Stomach (tissue), 9 donors: ENCODE data around the gene LTBP3. TPM values are rescaled to one million over a fixed set of nuclear protein-coding genes. Genes with fewer than 3 reads are reported as not detected.
A peak's percentile ranks its signal among the peaks of the same experiment; 100 is the strongest.

ENCODE experiments used
- DNase-seq, 2 donors: peaks; one replicate each; pipeline versions ENCODE4 v3.0.0 to v3.0.0-alpha.2; 2013 to 2019
- H3K27ac ChIP-seq, 5 donors: fragments of 200-600 bp in 4 of 5; sonication (generic) in 4 of 5; one replicate each; pipeline ENCODE4 v1.5.1; 2013 to 2019; ENCODE audit warnings: mild to moderate bottlenecking in 1 of 5, moderate library complexity in 1 of 5
- H3K27me3 ChIP-seq, 3 donors: fragments of 200-600 bp; sonication (generic); one replicate each; pipeline ENCODE4 v1.5.1; 2017 to 2019; ENCODE audit warnings: mixed run types in 1 of 3
- H3K36me3 ChIP-seq, 4 donors: fragments of 200-600 bp; sonication (generic); 1 replicate in 3 of 4; 2 replicates in 1 of 4; pipeline ENCODE4 v1.5.1; 2016 to 2019
- H3K4me1 ChIP-seq, 4 donors: fragments of 200-600 bp; sonication (generic); one replicate each; pipeline ENCODE4 v1.5.1; 2016 to 2019
- H3K4me3 ChIP-seq, 4 donors: fragments of 200-600 bp; sonication (generic) in 3 of 4; one replicate each; pipeline ENCODE4 v1.5.1; 2016 to 2019; ENCODE audit warnings: mild to moderate bottlenecking in 1 of 4
- H3K9me3 ChIP-seq, 4 donors: fragments of 200-600 bp; sonication (generic); one replicate each; pipeline ENCODE4 v1.5.1; 2016 to 2019
- CTCF ChIP-seq, 7 experiments: fragments of 450-650 bp in 4 of 7; fragments of 200-600 bp in 3 of 7; sonication (generic) in 3 of 7; IDR thresholded peaks; one replicate each; pipeline ENCODE4 v1.5.1; 2016 to 2019; ENCODE audit warnings: antibody characterized with exemption in 7 of 7, control low read depth in 2 of 7, mild to moderate bottlenecking in 1 of 7
- EP300 ChIP-seq: sonication (generic); formaldehyde crosslinking; IDR thresholded peaks from one replicate; pipeline ENCODE4 v1.6.1; 2017; ENCODE audit warnings: antibody characterized with exemption
- POLR2A ChIP-seq, 4 donors: fragments of 450-650 bp; IDR thresholded peaks; one replicate each; pipeline ENCODE4 v1.6.1; 2016; ENCODE audit warnings: antibody characterized with exemption in 4 of 4, control low read depth in 2 of 4, mild to moderate bottlenecking in 1 of 4, moderate library complexity in 1 of 4
- POLR2AphosphoS5 ChIP-seq, 3 donors: sonication (generic); formaldehyde crosslinking; IDR thresholded peaks; one replicate each; pipeline ENCODE4 v1.6.1; 2016; ENCODE audit warnings: antibody characterized with exemption in 3 of 3
- WGBS, 5 donors: extraction: QIAGEN DNeasy Blood & Tissue Kit in 3 of 5; methylation state at CpG; one replicate each; pipeline versions ENCODE4 v1.1.5 to v1.1.7; 2013 to 2018; 5-methylcytosine and 5-hydroxymethylcytosine counted together
- intact Hi-C: fragments of 100-400 bp; cut with DNase I; formaldehyde crosslinking; loops from one replicate; pipeline ENCODE4 v1.15.1; 2023; ENCODE audit warnings: low total_unique reads
- polyA plus RNA-seq, 3 donors: library from polyadenylated mRNA; stranded (reverse); fragments of 200-250 nt; gene quantifications; one replicate each; pipeline ENCODE4 v1.2.3, GENCODE V29; 2013
- total RNA-seq, 5 donors: library from RNA; depleted of rRNA; stranded (reverse); fragments of >200 nt; gene quantifications; one replicate each; pipeline versions ENCODE4 v1.1.0 to v1.2.3, GENCODE V29; 2014 to 2016
- donor health status: healthy with polysubstance abuse.
- donor health status: Bipolar disorder and iron deficiency.
- donor health status: healthy.

The LTBP3 gene
- total and polyA plus RNA-seq, 8 donors = 26.9 to 452 (median 79.3) TPM

DNA sequence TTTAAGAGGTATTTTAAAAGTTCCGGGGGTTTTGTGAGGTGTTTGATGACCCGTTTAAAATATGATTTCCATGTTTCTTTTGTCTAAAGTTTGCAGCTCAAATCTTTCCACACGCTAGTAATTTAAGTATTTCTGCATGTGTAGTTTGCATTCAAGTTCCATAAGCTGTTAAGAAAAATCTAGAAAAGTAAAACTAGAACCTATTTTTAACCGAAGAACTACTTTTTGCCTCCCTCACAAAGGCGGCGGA lies 59.5 kb downstream of the LTBP3 start:
- intact Hi-C loops = no loop called here
- H3K4me3 ChIP-seq = peak overlapping the region; percentile 77 to 95 (median 84)
- no peak for DNase-seq
- H3K27ac ChIP-seq = peak overlapping the region; percentile 91 to 99 (median 99)
- peaks cover 21 to 35% (median 23%) of the 10 kb centered on the region in 4 donors for H3K36me3 ChIP-seq
- H3K4me1 ChIP-seq = peaks cover 34 to 39% (median 36%) of the 10 kb centered on the region in 4 donors
- H3K27me3 ChIP-seq = no peaks in the 10 kb centered on the region
- WGBS, 5 donors = 0 to 1% (median 0%) methylated on average over 6 of the region's 6 CpGs
- H3K9me3 ChIP-seq = no peaks in the 10 kb centered on the region
- no peak for TF ChIP-seq POLR2AphosphoS5 (IDR thresholded peaks at IDR 0.05)
- no peak for TF ChIP-seq POLR2A (IDR thresholded peaks at IDR 0.05)
- TF ChIP-seq CTCF (IDR thresholded peaks at IDR 0.05) = peak in 1 of 7 experiments; percentile 5
- TF ChIP-seq EP300 = no peak

GRCh38 chr11:65498042-65498726 lies 60.0 kb downstream of the LTBP3 start:
- intact Hi-C loops = no loop called here
- Histone ChIP-seq H3K36me3 (peaks cover 17 to 30% (median 19%) of the 10 kb centered on the region in 4 donors), H3K27ac (peak overlapping the region; percentile 91 to 99 (median 99)), H3K4me3 (peak overlapping the region; percentile 77 to 95 (median 84)), H3K27me3 (no peaks in the 10 kb centered on the region), H3K4me1 (peaks cover 39 to 41% (median 40%) of the 10 kb centered on the region in 4 donors), H3K9me3 (no peaks in the 10 kb centered on the region)
- no peak for TF ChIP-seq EP300
- TF ChIP-seq POLR2AphosphoS5 (IDR thresholded peaks at IDR 0.05) = peak in 2 of 3 donors; percentile 1 to 13
- 0 to 2% (median 1%) methylated on average over 24 of the region's 24 CpGs for WGBS, 5 donors
- DNase-seq = peak; percentile 63 to 88

GRCh38 chr11:65497141-65498041 lies 60.8 kb downstream of the LTBP3 start:
- H3K9me3 ChIP-seq = no peaks in the 10 kb centered on the region
- TF ChIP-seq POLR2AphosphoS5 (IDR thresholded peaks at IDR 0.05) (peak; percentile 94 to 100 (median 99)), POLR2A (IDR thresholded peaks at IDR 0.05) (peak in 2 of 4 donors; percentile 42 to 96), EP300 (peak; percentile 94), CTCF (IDR thresholded peaks at IDR 0.05) (no peak)
- peak; percentile 99 to 100 for DNase-seq
- H3K27ac ChIP-seq = peak overlapping the region; percentile 91 to 99 (median 99)
- peaks cover 44 to 49% (median 47%) of the 10 kb centered on the region in 4 donors for H3K4me1 ChIP-seq
- H3K27me3 ChIP-seq = no peaks in the 10 kb centered on the region
- peaks cover 9 to 22% (median 11%) of the 10 kb centered on the region in 4 donors for H3K36me3 ChIP-seq
- intact Hi-C loops = no loop called here
- WGBS, 5 donors = 0 to 1% (median 1%) methylated on average over 30 to 61 of the region's 61 CpGs
- H3K4me3 ChIP-seq = peak overlapping the region; percentile 77 to 95 (median 84)

DNA sequence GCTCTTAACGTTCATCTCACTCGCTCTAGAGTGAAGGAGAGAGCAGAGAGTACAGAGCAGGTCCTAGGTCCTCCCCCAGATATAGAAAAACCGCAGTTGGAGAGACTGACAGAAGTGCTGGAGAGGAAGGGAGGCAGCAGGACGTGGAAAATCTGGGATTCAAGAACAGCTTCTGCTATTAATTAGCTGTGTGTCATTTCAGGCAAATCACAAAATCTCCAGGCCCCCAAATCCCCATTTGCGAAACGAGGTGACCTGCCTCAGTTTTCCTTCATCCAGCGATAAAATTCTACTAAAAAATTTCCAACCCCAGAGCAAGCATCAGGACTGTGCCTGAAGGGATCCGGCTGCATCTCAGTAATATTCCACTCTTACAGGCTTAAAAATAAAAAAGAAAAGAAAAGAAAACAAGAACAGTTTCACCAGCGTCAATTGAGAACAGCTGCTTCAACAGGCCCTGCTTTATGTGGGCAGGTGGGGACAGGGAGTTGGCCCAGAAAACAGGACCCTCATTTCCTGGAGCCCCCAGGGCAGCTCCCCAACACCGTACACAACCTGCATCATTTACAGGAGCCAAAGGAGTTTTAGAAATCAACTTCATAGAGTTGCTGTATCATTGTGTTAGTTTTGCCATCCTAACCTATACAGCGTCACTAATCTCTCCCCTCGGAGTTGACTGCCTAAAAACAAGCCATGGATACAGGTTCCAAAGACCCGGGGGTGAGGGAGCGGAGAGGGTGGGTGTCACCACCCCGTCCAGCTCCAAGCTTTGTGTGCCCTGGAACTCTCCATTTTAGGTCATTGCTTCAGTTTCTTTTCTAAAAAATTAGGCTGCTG lies 61.6 kb downstream of the LTBP3 start:
- no peaks in the 10 kb centered on the region for H3K27me3 ChIP-seq
- peak overlapping the region; percentile 91 to 99 (median 99) for H3K27ac ChIP-seq
- H3K36me3 ChIP-seq = peaks cover under 1 to 14% (median 4%) of the 10 kb centered on the region in 4 donors
- intact Hi-C loops = no loop called here
- TF ChIP-seq POLR2AphosphoS5 (IDR thresholded peaks at IDR 0.05) = no peak
- TF ChIP-seq POLR2A (IDR thresholded peaks at IDR 0.05) = no peak
- TF ChIP-seq CTCF (IDR thresholded peaks at IDR 0.05) = no peak
- no peak for TF ChIP-seq EP300
- H3K4me3 ChIP-seq = peak overlapping the region; percentile 25 to 95 (median 84)
- 28 to 40% (median 35%) methylated on average over 15 of the region's 15 CpGs for WGBS, 5 donors
- no peaks in the 10 kb centered on the region for H3K9me3 ChIP-seq
- peaks cover 51 to 57% (median 56%) of the 10 kb centered on the region in 4 donors for H3K4me1 ChIP-seq
- DNase-seq = peak in 1 of 2 donors; percentile 64
